ENCODE measurements around the gene NXPE3.

Gene NXPE3

GRCh38 chr3:101829874-101830273 lies 50.9 kb downstream of the NXPE3 start:
- DNase-seq, result no peak

- no peak for DNase-seq
Measured at GRCh38 chr3:101833446-101833974, 54.5 kb downstream of the NXPE3 start.

GRCh38 chr3:101835676-101836075 lies 56.7 kb downstream of the NXPE3 start:
- DNase-seq, result no peak

GRCh38 chr3:101836160-101836559 lies 57.1 kb downstream of the NXPE3 start:
- no peak for DNase-seq

- DNase-seq, result no peak
Measured at GRCh38 chr3:101836652-101837598, 57.9 kb downstream of the NXPE3 start.

GRCh38 chr3:101838691-101839090 lies 59.7 kb downstream of the NXPE3 start:
- DNase-seq, result no peak

- DNase-seq, result no peak
Measured at GRCh38 chr3:101840066-101840465, 61.1 kb downstream of the NXPE3 start.

GRCh38 chr3:101842245-101842934 lies 63.4 kb downstream of the NXPE3 start:
- DNase-seq, result no peak

GRCh38 chr3:101842935-101843330 lies 63.9 kb downstream of the NXPE3 start:
- DNase-seq, result no peak

- no peak for DNase-seq
Measured at GRCh38 chr3:101845425-101845824, 66.4 kb downstream of the NXPE3 start.

- no peak for DNase-seq
Measured at GRCh38 chr3:101846709-101847108, 67.7 kb downstream of the NXPE3 start.

GRCh38 chr3:101847328-101847727 lies 68.3 kb downstream of the NXPE3 start:
- no peak for DNase-seq

GRCh38 chr3:101848326-101848725 lies 69.3 kb downstream of the NXPE3 start:
- DNase-seq, result no peak

- DNase-seq, result peak; percentile 79
Measured at GRCh38 chr3:101848754-101849713, 70.0 kb downstream of the NXPE3 start, which contains the start of gene NFKBIZ. Gene NFKBIZ, plus strand, starts transcription at chr3:101849514. Its CDS starts 115 bp downstream, at chr3:101849629.

- no peak for DNase-seq
Measured at GRCh38 chr3:101849714-101850245, 70.8 kb downstream of the NXPE3 start.

GRCh38 chr3:101850246-101851051 lies 71.4 kb downstream of the NXPE3 start:
- DNase-seq, result no peak

- no peak for DNase-seq
Measured at GRCh38 chr3:101851072-101851770, 72.2 kb downstream of the NXPE3 start.

- DNase-seq, result no peak
Measured at GRCh38 chr3:101851850-101852714, 73.1 kb downstream of the NXPE3 start.

GRCh38 chr3:101852983-101853840 lies 74.2 kb downstream of the NXPE3 start:
- no peak for DNase-seq

Measured in DMS 273 treated with DMSO at 0.1 percent for 48 hours (cell line).